GM19452 (cell line): Measurements from ENCODE around the gene ATXN7L2.

Experiments used
- ATAC-seq: cut with Tn5 transposase; IDR thresholded peaks from one replicate; pipeline ENCODE4 v1.9.1; 2021; ENCODE audit not compliant: unreplicated experiment

The ATXN7L2 gene

GRCh38 chr1:109541102-109541501, 57.4 kb downstream of the ATXN7L2 start:
- no peak for ATAC-seq
